ENCODE data around the gene KANSL1.
"Not testable (repeated sequence)": the region's sequence is repeated elsewhere in the genome, so short reads cannot be mapped to it uniquely, and the experiment has no call there.

KANSL1 gene, protein sequence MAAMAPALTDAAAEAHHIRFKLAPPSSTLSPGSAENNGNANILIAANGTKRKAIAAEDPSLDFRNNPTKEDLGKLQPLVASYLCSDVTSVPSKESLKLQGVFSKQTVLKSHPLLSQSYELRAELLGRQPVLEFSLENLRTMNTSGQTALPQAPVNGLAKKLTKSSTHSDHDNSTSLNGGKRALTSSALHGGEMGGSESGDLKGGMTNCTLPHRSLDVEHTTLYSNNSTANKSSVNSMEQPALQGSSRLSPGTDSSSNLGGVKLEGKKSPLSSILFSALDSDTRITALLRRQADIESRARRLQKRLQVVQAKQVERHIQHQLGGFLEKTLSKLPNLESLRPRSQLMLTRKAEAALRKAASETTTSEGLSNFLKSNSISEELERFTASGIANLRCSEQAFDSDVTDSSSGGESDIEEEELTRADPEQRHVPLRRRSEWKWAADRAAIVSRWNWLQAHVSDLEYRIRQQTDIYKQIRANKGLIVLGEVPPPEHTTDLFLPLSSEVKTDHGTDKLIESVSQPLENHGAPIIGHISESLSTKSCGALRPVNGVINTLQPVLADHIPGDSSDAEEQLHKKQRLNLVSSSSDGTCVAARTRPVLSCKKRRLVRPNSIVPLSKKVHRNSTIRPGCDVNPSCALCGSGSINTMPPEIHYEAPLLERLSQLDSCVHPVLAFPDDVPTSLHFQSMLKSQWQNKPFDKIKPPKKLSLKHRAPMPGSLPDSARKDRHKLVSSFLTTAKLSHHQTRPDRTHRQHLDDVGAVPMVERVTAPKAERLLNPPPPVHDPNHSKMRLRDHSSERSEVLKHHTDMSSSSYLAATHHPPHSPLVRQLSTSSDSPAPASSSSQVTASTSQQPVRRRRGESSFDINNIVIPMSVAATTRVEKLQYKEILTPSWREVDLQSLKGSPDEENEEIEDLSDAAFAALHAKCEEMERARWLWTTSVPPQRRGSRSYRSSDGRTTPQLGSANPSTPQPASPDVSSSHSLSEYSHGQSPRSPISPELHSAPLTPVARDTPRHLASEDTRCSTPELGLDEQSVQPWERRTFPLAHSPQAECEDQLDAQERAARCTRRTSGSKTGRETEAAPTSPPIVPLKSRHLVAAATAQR (N-terminal part only)

DNA sequence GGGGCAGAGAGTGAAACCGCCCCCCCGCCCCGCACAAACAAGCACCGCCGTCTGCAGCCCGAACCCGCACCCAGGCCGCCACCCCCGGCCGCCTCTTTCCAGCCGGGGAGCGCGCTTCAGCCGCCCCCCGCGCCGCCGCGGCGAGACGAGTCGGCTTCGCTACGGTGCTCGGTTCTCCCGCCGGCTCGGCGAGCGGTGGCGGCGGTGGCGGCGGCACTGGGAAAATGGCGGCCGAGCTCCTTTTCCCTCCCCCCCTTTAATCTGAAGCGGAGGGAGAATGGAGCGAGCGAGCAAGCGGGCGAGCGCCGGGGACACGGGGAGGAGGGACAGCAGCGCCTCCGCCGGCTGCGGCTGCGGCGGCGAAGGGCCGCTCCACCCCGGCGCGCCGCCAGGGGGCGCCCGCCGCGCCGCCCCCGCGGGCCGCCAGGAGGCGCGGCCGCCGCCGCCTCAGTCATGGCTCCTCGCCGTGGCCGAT lies at the start of gene KANSL1:
KANSL1 (minus strand) TSS at position 279 of the 475 bp plus-strand sequence. CDS start 21,286 bp downstream, outside the sequence.
- FAIRE-seq, result no peak

DNA sequence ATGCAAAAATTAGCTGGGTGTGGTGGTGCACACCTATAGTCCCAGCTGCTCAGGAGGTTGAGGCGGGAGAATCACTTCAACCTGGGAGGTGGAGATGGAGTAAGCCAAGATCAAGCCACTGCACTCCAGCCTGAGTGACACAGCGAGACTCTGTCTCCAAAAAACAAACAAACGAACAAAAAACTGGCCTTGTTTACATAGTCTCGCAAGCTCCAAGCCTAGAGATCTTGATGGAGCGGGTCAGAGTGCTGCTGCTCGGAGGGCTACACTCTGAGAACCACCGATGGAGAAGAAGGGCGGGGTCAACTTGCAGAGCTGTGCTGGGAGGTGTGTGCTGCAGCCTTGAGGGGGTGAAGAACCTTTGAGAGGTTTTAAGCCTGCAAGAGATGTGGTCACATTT lies 38.1 kb upstream of the KANSL1 start:
- not testable (repeated sequence) for FAIRE-seq

GRCh38 chr17:46225274-46225794 lies 32.1 kb upstream of the KANSL1 start:
- FAIRE-seq, result not testable (repeated sequence)

DNA sequence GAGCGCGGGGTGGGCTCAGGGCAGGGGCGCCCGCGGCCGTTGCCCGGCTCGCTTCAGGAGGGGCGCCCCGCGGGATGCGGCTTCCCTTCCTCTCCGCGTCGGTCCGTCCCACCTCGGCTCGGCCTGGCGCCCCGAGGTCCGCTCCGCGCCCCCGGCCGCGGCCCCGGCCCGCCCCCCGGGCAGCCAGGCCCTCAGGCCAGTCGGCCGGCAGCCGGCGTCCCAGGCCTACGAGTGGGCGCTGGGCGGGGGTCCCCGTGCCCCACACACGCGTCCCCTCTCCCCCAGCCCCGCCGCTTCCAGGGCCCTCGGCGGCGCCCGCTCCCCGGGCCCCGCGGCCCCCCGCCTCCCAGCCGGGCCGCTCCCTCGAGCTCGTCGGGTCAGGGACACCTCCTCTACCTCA lies 31.6 kb upstream of the KANSL1 start:
- FAIRE-seq, result not testable (repeated sequence)

- not testable (repeated sequence) for FAIRE-seq
Measured at GRCh38 chr17:46223041-46223440, 29.8 kb upstream of the KANSL1 start.

DNA sequence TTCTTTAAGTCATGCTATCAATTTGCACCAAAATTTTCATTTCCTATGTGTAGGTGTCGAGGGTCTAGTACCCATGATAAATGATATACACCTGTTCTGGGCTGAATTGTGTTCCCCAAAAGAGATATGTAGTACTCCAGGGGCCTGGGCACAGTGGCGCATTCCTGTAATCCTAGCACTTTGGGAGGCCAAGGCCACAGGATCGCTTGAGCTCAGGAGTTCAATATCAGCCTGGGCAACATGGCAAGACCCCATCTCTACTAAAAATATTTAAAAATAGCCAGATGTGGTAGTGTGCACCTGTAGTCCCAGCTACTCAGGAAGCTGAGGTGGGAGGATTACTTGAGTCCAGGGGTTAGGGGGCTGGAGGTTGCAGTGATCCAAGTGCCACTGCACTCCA lies 23.5 kb upstream of the KANSL1 start:
- no peak for FAIRE-seq

DNA sequence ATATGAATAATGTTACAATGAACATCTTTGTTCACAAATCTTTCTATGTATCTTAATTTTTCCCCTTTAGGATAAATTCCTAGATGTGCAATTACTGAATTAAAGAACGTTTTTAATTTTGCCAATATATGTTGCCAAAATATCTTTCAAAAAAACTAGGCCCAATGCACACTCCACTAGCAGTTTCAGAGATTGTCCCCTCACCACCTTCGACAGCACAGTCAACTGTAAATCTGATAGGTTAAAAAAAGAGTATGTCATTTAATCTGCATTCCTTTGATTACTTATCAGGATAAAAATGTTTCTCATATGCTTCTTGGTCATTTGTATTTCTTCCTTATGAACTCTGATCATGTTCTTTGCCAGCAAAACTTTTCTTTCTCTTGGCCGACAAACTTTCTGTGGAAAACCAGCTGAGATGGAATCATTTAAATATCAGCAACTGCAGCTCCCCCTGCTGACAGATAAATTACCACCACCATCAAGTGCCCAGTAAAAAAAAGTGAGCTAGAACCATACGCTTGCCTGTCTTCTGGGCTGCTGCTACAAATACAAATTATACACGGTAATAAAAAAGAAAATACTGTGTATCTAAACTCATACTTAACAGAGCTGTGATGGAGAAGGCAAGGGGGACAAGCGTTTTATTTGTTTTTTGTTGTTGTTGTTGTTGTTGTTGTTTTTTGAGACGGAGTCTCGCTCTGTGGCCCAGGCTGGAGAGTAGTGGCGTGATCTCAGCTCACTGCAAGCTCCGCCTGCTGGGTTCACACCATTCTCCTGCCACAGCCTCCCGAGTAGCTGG lies 19.6 kb upstream of the KANSL1 start:
- no peak for FAIRE-seq

DNA sequence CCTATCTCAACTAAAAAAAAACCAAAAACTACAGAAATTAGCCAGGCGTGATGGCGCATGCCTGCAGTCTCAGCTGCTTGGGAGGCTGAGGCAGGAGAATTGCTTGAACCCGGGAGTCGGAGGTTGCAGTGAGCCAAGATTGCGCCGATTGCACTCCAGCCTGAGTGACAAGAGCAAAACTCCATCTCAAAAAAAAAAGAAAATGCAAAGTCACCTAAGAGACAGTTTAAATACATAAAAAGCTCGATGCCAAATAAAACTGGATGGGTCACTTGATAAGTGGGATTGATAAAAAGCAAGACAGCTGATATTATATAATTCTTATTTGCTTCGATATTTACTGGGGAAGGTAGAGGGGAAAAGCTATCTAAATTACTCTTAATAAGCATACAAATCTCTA lies 15.8 kb upstream of the KANSL1 start:
- FAIRE-seq, result no peak

DNA sequence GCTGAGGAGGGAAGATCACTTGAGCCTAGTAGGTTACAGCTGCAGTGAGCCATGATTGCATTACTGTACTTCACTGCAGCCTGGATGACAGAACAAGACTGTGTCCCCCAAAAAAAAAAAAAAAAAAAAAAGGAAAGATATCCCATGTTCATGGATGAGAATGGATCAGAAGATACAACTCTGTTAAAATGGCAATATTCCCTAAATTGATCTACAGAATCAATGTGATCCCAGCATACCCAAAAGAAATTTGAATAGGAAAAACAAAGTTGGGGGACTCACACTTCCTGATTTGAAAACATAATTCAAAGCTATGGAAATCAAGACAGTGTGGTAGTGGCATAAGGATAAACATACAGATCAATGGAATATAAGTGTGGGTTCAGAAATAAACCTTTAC lies 12.7 kb upstream of the KANSL1 start:
- FAIRE-seq, result no peak

DNA sequence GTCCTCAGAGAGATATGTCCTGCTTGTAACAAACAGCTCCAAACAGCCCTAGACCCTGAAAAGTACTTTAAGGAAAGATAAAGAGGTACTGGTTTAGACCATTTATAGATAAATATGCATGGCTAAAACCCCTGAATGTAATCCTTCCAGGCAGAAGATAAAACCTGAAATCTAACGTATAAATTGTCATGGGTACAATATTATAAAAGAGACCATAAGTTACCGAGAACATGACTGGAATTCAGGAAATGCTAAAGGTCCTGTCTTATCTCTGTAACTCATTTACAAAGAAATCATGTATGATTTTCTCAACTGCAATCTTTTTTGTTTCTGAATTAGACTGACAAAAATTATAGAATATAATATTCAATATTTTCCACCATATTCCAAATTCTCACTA lies 9.2 kb upstream of the KANSL1 start:
- no peak for FAIRE-seq

GRCh38 chr17:46201491-46201890 lies 8.3 kb upstream of the KANSL1 start:
- no peak for FAIRE-seq

DNA sequence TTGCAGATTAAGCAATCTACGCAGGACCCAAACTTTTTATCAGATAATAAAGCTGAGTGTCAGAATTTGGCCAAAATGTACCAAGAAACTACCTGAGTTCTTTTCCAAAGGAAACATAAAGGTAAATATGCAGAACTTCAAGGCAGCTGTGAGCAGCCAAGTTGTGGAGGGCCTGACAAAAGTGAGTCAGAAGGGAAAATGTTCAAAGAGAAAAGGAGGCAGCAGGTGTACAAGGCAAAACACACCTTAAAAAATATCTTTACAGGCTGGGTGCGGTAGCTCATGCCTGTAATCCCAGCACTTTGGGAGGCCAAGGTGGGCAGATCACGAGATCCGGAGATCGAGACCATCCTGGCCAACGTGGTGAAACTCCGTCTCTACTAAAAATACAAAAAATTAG lies 7.0 kb upstream of the KANSL1 start:
- no peak for FAIRE-seq

DNA sequence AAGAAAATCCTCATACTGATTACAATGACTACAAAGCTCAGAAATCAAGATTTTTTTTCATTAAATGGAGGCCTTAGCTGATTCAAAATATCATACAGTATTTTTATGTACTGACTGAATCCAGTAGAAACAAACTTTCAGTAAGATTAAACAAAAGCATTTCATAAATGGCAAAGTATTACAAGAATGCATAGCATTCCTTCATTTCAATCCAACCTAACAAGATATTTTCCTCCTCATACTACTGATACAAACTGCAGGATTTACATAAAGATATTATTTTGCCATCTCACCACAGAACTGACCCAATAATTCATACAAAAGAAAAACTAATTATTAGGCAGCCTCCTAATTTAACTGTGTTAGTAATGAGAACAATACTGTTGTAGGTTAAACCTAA lies 6.2 kb upstream of the KANSL1 start:
- FAIRE-seq, result no peak

GRCh38 chr17:46198233-46198632 lies 5.0 kb upstream of the KANSL1 start:
- no peak for FAIRE-seq

DNA sequence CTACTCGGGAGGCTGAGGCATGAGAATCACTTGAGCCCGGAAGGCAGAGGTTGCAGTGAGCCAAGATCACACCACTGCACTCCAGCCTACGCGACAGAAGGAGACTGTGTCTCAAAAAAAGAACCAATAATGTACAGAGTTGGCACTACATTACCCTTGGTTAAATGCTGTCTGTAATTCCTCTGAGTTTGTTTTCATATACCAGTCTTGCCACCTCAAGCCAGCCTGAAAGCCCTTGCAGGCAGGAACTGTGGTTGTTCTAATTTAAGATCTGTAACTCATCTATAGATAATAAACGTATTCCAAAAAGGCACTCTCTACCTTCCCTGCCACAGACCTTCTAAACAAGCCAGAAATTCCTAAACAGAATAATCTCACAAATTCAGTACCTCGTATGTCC lies 4.3 kb upstream of the KANSL1 start:
- no peak for FAIRE-seq

DNA sequence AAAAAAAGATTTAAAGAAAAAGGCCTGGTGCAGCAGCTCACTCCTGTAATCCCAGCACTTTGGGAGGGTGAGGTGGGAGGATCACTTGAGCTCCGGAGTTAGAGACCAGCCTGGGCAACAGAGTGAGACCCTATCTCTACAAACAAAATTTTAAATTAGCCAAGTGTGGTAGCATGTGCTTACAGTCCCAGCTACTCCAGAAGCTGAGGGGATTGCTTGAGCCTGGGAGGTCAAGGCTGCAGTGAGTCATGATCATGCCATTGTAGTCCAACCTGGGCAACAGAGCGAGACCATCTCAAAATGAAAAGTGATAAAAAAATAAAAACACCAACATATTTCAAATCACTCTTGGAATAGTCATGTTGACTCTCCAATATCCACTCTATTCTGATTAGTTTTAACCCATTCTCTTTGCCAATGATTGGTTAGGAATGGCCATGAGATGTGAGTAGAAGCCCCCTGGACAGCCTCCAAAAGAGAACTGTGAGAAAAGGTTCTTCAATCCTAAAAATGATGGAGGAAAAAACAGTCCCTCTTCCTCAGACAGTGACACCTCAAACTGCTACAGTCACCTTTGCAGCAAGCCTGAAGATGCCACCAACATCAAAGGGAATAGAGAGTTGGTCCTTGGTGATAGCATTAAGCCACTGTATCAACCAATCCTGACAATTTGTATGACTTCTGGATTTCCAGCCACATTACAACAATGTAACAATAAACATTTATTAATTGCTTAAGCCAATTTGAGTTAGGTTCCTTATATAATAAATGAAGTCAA lies 2.9 kb upstream of the KANSL1 start:
- FAIRE-seq, result no peak

DNA sequence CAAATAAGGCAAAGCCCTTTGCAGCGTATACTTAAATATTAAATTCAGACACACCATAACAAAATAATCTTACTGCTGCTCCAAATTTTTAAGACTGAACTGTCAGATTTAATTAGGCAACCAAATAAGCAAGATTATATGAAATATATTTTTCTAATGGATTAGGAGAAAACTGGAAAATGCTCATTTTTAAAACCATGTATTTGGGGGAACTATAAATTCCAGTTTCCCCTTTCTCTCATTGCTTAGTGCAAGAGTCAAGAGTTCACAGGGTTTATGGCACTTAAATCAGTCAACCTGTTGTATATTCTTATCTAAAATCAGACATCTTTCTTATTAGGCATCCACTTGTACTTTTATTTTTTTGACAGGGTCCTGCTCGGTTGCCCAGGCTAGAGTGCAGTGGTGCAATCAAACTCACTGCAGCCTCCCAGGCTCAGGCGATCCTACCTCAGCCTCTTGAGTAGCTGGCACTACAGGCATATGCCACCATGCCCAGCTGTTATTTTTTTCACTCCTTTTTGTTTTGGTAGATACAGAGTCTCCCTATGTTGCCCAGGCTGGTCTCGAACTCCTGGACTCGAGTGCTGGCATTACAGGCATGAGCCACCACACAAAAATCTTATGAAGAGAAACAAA lies 2.1 kb upstream of the KANSL1 start:
- no peak for FAIRE-seq

DNA sequence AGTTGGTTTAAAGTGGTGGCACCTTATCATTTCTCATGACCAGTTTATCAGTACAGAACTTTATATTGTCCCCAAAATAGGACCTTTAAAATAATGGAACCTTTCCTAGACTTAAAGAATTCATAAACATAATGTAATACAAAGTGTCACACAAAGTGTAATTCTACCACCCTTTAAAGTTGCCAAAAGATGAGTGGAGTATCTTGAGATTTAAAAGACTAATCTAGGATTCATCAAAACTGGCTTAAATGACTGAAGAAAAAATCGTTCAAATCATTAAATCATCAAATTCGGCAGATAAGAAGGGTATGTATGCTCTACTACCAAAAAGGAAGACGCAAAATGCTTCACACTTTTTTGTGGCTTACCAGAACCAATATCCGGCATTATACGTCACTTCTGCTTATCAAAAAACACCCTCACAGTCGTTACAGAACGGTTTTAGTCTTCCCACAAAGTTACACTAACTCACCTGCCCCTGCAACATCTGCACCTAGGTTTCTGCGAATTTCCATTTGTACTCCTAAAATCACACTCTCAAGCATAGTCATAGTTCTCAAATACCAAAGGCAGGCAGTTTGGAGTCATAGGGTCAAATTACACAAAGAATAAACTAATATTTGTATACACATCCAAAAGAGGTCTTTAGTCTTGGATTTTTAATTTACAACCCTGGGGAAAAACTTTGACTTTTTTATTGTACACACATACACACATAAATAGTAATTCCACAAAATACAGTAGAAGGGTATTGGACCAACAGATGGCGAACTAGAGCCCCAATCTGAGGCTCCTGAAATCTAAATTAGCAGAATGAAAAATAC lies 1.4 kb upstream of the KANSL1 start:
- FAIRE-seq, result no peak

GRCh38 chr17:46193626-46194392 lies 580 bp upstream of the KANSL1 start:
- FAIRE-seq, result no peak
